ENCODE data around the gene NAGLU.

The NAGLU gene

GRCh38 chr17:42536048-42536371, at the start of gene NAGLU:
Gene NAGLU, plus strand, starts transcription at chr17:42536241. Its CDS starts 32 bp downstream, at chr17:42536273.
- DNase-seq (ENCODE audit: low spot score) = peak; percentile 94

- no peak for DNase-seq (ENCODE audit: low spot score)
These were observed 48.0 kb upstream of the NAGLU start for GRCh38 chr17:42488032-42488431.

GRCh38 chr17:42493319-42493718, 42.7 kb upstream of the NAGLU start:
- DNase-seq (ENCODE audit: low spot score) = no peak

GRCh38 chr17:42494673-42495072, 41.4 kb upstream of the NAGLU start:
- no peak for DNase-seq (ENCODE audit: low spot score)

- DNase-seq (ENCODE audit: low spot score) = no peak
These were observed 37.2 kb upstream of the NAGLU start for GRCh38 chr17:42498828-42499227.

GRCh38 chr17:42502091-42502490, 34.0 kb upstream of the NAGLU start:
- no peak for DNase-seq (ENCODE audit: low spot score)

- no peak for DNase-seq (ENCODE audit: low spot score)
These were observed 33.1 kb upstream of the NAGLU start for GRCh38 chr17:42502926-42503325.

- no peak for DNase-seq (ENCODE audit: low spot score)
These were observed 28.4 kb upstream of the NAGLU start for GRCh38 chr17:42507671-42508070.

GRCh38 chr17:42508426-42509165, 27.4 kb upstream of the NAGLU start:
- DNase-seq (ENCODE audit: low spot score) = no peak

GRCh38 chr17:42509409-42509808, 26.6 kb upstream of the NAGLU start:
- DNase-seq (ENCODE audit: low spot score) = no peak

GRCh38 chr17:42509841-42510240, 26.2 kb upstream of the NAGLU start:
- no peak for DNase-seq (ENCODE audit: low spot score)

- DNase-seq (ENCODE audit: low spot score) = no peak
These were observed 23.8 kb upstream of the NAGLU start for GRCh38 chr17:42512246-42512645.

GRCh38 chr17:42512733-42513251, 23.2 kb upstream of the NAGLU start:
- no peak for DNase-seq (ENCODE audit: low spot score)

- DNase-seq (ENCODE audit: low spot score) = no peak
These were observed 22.4 kb upstream of the NAGLU start for GRCh38 chr17:42513686-42514085.

- no peak for DNase-seq (ENCODE audit: low spot score)
These were observed 21.8 kb upstream of the NAGLU start for GRCh38 chr17:42514279-42514678.

- DNase-seq (ENCODE audit: low spot score) = no peak
These were observed 21.2 kb upstream of the NAGLU start for GRCh38 chr17:42514867-42515266.

GRCh38 chr17:42517516-42517915, 18.5 kb upstream of the NAGLU start:
- peak; percentile 72 for DNase-seq (ENCODE audit: low spot score)

- no peak for DNase-seq (ENCODE audit: low spot score)
These were observed 17.8 kb upstream of the NAGLU start for GRCh38 chr17:42518046-42518754.

- DNase-seq (ENCODE audit: low spot score) = no peak
These were observed 17.1 kb upstream of the NAGLU start for GRCh38 chr17:42518755-42519545.

- peak; percentile 81 for DNase-seq (ENCODE audit: low spot score)
These were observed 16.2 kb upstream of the NAGLU start for GRCh38 chr17:42519546-42520491.

- no peak for DNase-seq (ENCODE audit: low spot score)
These were observed 15.5 kb upstream of the NAGLU start for GRCh38 chr17:42520540-42520951.

All from globus pallidus (tissue), 1 donor.